NOMO-1 (cell line): ENCODE measurements around the gene CORO1C.
"Not testable (repeated sequence)": the region's sequence is repeated elsewhere in the genome, so short reads cannot be mapped to it uniquely, and the experiment has no call there.

ENCODE experiments used
- DNase-seq, 2 experiments: peaks; one replicate each; lab custom pipeline; 2025; ENCODE audit not compliant: unreplicated experiment in 2 of 2; lab: John Stamatoyannopoulos, UW

CORO1C gene

GRCh38 chr12:108679106-108679681 is 52.1 kb downstream of the CORO1C start:
- DNase-seq, result no peak

- no peak for DNase-seq
Observed at GRCh38 chr12:108678104-108678730, 53.1 kb downstream of the CORO1C start.

- no peak for DNase-seq
Observed at GRCh38 chr12:108677381-108677780, 53.9 kb downstream of the CORO1C start.

GRCh38 chr12:108676707-108677106 is 54.6 kb downstream of the CORO1C start:
- no peak for DNase-seq

- DNase-seq, result no peak
Observed at GRCh38 chr12:108675792-108676191, 55.5 kb downstream of the CORO1C start.

- no peak for DNase-seq
Observed at GRCh38 chr12:108672054-108672453, 59.3 kb downstream of the CORO1C start.

GRCh38 chr12:108671110-108671509 is 60.2 kb downstream of the CORO1C start:
- DNase-seq, result no peak

GRCh38 chr12:108670066-108670631 is 61.2 kb downstream of the CORO1C start:
- no peak for DNase-seq

- DNase-seq, result no peak
Observed at GRCh38 chr12:108668542-108668941, 62.8 kb downstream of the CORO1C start.

GRCh38 chr12:108668063-108668462 is 63.3 kb downstream of the CORO1C start:
- no peak for DNase-seq

- DNase-seq, result peak in 1 of 2 experiments; percentile 54
Observed at GRCh38 chr12:108667349-108667748, 64.0 kb downstream of the CORO1C start.

- no peak for DNase-seq
Observed at GRCh38 chr12:108666401-108666881, 64.9 kb downstream of the CORO1C start.

GRCh38 chr12:108665608-108666202 is 65.6 kb downstream of the CORO1C start:
- no peak for DNase-seq

GRCh38 chr12:108664338-108665258 is 66.7 kb downstream of the CORO1C start:
- DNase-seq, result peak; percentile 82 to 94

GRCh38 chr12:108663324-108664015 is 67.8 kb downstream of the CORO1C start:
- no peak for DNase-seq

- DNase-seq, result not testable (repeated sequence)
Observed at GRCh38 chr12:108658115-108658514, 73.2 kb downstream of the CORO1C start.

GRCh38 chr12:108657130-108657745 is 74.1 kb downstream of the CORO1C start:
- no peak for DNase-seq

- not testable (repeated sequence) for DNase-seq
Observed at GRCh38 chr12:108656247-108656646, 75.1 kb downstream of the CORO1C start.

GRCh38 chr12:108655812-108656175 is 75.5 kb downstream of the CORO1C start:
- not testable (repeated sequence) for DNase-seq

- DNase-seq, result not testable (repeated sequence)
Observed at GRCh38 chr12:108654622-108655021, 76.7 kb downstream of the CORO1C start.
